Neural progenitor cell (in vitro differentiated cells): ENCODE measurements around the gene CHST9.

Experiments
- EZH2 ChIP-seq: fragments of 200-600 bp; sonication (generic); IDR thresholded peaks from 2 replicates; pipeline ENCODE4 v1.6.1; 2017; ENCODE audit warnings: antibody characterized with exemption, mild to moderate bottlenecking, moderate library complexity
- EZH2phosphoT487 ChIP-seq: fragments of 200-600 bp; sonication (generic); IDR thresholded peaks from 2 replicates; pipeline ENCODE4 v1.6.1; 2017; ENCODE audit warnings: antibody characterized with exemption
- TF ChIP-seq, protein P1 (sequence below): fragments of 200-600 bp; sonication (generic); IDR thresholded peaks from 2 replicates; pipeline ENCODE4 v1.5.1; 2017; ENCODE audit warnings: antibody characterized with exemption, mild to moderate bottlenecking

DNA sequence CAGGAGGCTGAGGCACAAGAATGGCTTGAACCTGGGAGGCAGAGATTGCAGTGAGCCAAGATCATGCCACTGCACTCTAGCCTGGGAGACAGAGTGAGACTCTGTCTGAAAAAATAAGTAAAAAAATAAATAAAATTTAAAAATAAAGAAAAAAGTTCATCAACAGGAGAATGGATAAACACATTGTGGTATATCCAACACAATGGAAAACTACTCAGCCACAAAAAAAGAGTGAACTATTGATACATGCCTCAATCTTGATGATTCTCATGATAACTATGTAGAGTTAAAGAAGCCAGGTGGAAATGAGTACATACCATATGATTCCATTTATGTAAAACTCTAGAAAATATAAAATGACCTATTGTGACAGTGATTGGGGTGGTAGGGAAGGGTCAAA, 195.3 kb downstream of the CHST9 start:
- TF ChIP-seq, protein P1, sequence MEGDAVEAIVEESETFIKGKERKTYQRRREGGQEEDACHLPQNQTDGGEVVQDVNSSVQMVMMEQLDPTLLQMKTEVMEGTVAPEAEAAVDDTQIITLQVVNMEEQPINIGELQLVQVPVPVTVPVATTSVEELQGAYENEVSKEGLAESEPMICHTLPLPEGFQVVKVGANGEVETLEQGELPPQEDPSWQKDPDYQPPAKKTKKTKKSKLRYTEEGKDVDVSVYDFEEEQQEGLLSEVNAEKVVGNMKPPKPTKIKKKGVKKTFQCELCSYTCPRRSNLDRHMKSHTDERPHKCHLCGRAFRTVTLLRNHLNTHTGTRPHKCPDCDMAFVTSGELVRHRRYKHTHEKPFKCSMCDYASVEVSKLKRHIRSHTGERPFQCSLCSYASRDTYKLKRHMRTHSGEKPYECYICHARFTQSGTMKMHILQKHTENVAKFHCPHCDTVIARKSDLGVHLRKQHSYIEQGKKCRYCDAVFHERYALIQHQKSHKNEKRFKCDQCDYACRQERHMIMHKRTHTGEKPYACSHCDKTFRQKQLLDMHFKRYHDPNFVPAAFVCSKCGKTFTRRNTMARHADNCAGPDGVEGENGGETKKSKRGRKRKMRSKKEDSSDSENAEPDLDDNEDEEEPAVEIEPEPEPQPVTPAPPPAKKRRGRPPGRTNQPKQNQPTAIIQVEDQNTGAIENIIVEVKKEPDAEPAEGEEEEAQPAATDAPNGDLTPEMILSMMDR, result no peak
- TF ChIP-seq EZH2 (no peak), EZH2phosphoT487 (no peak)
